ENCODE data around the gene ZNF773. TPM values are rescaled to one million over a fixed set of nuclear protein-coding genes. Genes with fewer than 3 reads are reported as not detected.
"Not testable (repeated sequence)": the region's sequence is repeated elsewhere in the genome, so short reads cannot be mapped to it uniquely, and the experiment has no call there.

ZNF773 gene
- total RNA-seq, 1 donor: 30.0 TPM

GRCh38 chr19:57506163-57506562 is 6.4 kb downstream of the ZNF773 start:
- H3K79me2 ChIP-seq (ENCODE audit: insufficient read depth, low read length): peaks cover 31% of the 10 kb centered on the region
- DNase-seq (ENCODE audit: insufficient read length, low spot score, missing footprints): no peak
- no peaks in the 10 kb centered on the region for H3K27me3 ChIP-seq (ENCODE audit: insufficient read depth, low read length)
- no peak overlapping the region for H3K4me3 ChIP-seq (ENCODE audit: insufficient read depth, low read length)
- TF ChIP-seq CTCF (IDR thresholded peaks at IDR 0.05; ENCODE audit: extremely low read depth, low read depth, low read length): no peak
- peaks cover 51% of the 10 kb centered on the region for H3K36me3 ChIP-seq (ENCODE audit: insufficient read depth, low read length)
- H3K4me1 ChIP-seq (ENCODE audit: insufficient read depth, low read length): no peaks in the 10 kb centered on the region
- peaks cover 11% of the 10 kb centered on the region for H3K9me3 ChIP-seq (ENCODE audit: low read depth, low read length)
- no peak overlapping the region for H3K27ac ChIP-seq (ENCODE audit: low read depth, low read length)
- peaks cover 4% of the 10 kb centered on the region for H4K20me1 ChIP-seq (ENCODE audit: insufficient read depth, low read length)
- no peak overlapping the region for H3K4me2 ChIP-seq (ENCODE audit: insufficient read depth, low read length)
- H2AFZ ChIP-seq (ENCODE audit: low read length): no peak overlapping the region

- no peak overlapping the region for H3K27ac ChIP-seq (ENCODE audit: low read depth, low read length)
- H3K4me3 ChIP-seq (ENCODE audit: insufficient read depth, low read length): no peak overlapping the region
- H3K27me3 ChIP-seq (ENCODE audit: insufficient read depth, low read length): no peaks in the 10 kb centered on the region
- no peaks in the 10 kb centered on the region for H3K79me2 ChIP-seq (ENCODE audit: insufficient read depth, low read length)
- no peak for TF ChIP-seq CTCF (IDR thresholded peaks at IDR 0.05; ENCODE audit: extremely low read depth, low read depth, low read length)
- peaks cover 20% of the 10 kb centered on the region for H3K9me3 ChIP-seq (ENCODE audit: low read depth, low read length)
- peaks cover 31% of the 10 kb centered on the region for H3K36me3 ChIP-seq (ENCODE audit: insufficient read depth, low read length)
- DNase-seq (ENCODE audit: insufficient read length, low spot score, missing footprints): no peak
- no peaks in the 10 kb centered on the region for H3K4me1 ChIP-seq (ENCODE audit: insufficient read depth, low read length)
- H3K4me2 ChIP-seq (ENCODE audit: insufficient read depth, low read length): no peak overlapping the region
- H2AFZ ChIP-seq (ENCODE audit: low read length): no peak overlapping the region
- no peaks in the 10 kb centered on the region for H4K20me1 ChIP-seq (ENCODE audit: insufficient read depth, low read length)
These were observed 11.7 kb downstream of the ZNF773 start for GRCh38 chr19:57511484-57511883.

- no peaks in the 10 kb centered on the region for H3K27me3 ChIP-seq (ENCODE audit: insufficient read depth, low read length)
- no peak overlapping the region for H3K27ac ChIP-seq (ENCODE audit: low read depth, low read length)
- no peak overlapping the region for H3K4me3 ChIP-seq (ENCODE audit: insufficient read depth, low read length)
- no peaks in the 10 kb centered on the region for H3K79me2 ChIP-seq (ENCODE audit: insufficient read depth, low read length)
- peaks cover 14% of the 10 kb centered on the region for H3K9me3 ChIP-seq (ENCODE audit: low read depth, low read length)
- no peaks in the 10 kb centered on the region for H4K20me1 ChIP-seq (ENCODE audit: insufficient read depth, low read length)
- no peak for TF ChIP-seq CTCF (IDR thresholded peaks at IDR 0.05; ENCODE audit: extremely low read depth, low read depth, low read length)
- no peak overlapping the region for H3K4me2 ChIP-seq (ENCODE audit: insufficient read depth, low read length)
- DNase-seq (ENCODE audit: insufficient read length, low spot score, missing footprints): no peak
- H2AFZ ChIP-seq (ENCODE audit: low read length): no peak overlapping the region
- H3K4me1 ChIP-seq (ENCODE audit: insufficient read depth, low read length): no peaks in the 10 kb centered on the region
- H3K36me3 ChIP-seq (ENCODE audit: insufficient read depth, low read length): peaks cover 22% of the 10 kb centered on the region
These were observed 13.1 kb downstream of the ZNF773 start for GRCh38 chr19:57512845-57513244.

DNA sequence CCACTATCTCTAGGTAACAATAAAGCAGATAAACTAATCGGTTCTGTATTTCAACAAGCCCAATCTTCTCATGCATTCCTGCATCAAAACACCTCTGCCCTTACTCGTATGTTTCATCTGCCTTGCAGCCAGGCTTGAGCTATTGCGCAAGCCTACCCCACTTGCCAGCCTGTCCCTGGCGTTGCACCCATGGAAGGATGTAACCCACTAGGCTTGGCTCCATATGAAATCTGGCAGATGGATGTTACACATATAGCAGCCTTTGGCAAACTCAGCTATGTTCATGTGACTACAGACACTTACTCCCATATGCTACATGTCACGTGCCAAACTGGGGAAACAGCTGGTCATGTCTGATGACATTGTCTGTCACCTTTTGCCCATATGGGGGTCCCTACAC is 15.5 kb downstream of the ZNF773 start:
- no peak for DNase-seq (ENCODE audit: insufficient read length, low spot score, missing footprints)
- no peak for TF ChIP-seq CTCF (IDR thresholded peaks at IDR 0.05; ENCODE audit: extremely low read depth, low read depth, low read length)
- H3K4me3 ChIP-seq (ENCODE audit: insufficient read depth, low read length): no peak overlapping the region
- peaks cover 14% of the 10 kb centered on the region for H3K9me3 ChIP-seq (ENCODE audit: low read depth, low read length)
- H3K4me2 ChIP-seq (ENCODE audit: insufficient read depth, low read length): no peak overlapping the region
- H3K27me3 ChIP-seq (ENCODE audit: insufficient read depth, low read length): no peaks in the 10 kb centered on the region
- no peaks in the 10 kb centered on the region for H4K20me1 ChIP-seq (ENCODE audit: insufficient read depth, low read length)
- H2AFZ ChIP-seq (ENCODE audit: low read length): no peak overlapping the region
- H3K27ac ChIP-seq (ENCODE audit: low read depth, low read length): no peak overlapping the region
- no peaks in the 10 kb centered on the region for H3K79me2 ChIP-seq (ENCODE audit: insufficient read depth, low read length)
- peaks cover 11% of the 10 kb centered on the region for H3K36me3 ChIP-seq (ENCODE audit: insufficient read depth, low read length)
- no peaks in the 10 kb centered on the region for H3K4me1 ChIP-seq (ENCODE audit: insufficient read depth, low read length)

GRCh38 chr19:57518021-57518420 is 18.3 kb downstream of the ZNF773 start:
- not testable (repeated sequence) for H3K79me2 ChIP-seq (ENCODE audit: insufficient read depth, low read length); H3K4me1 ChIP-seq (ENCODE audit: insufficient read depth, low read length); H3K27me3 ChIP-seq (ENCODE audit: insufficient read depth, low read length); H3K27ac ChIP-seq (ENCODE audit: low read depth, low read length); DNase-seq (ENCODE audit: insufficient read length, low spot score, missing footprints); H3K36me3 ChIP-seq (ENCODE audit: insufficient read depth, low read length); H4K20me1 ChIP-seq (ENCODE audit: insufficient read depth, low read length); H3K4me3 ChIP-seq (ENCODE audit: insufficient read depth, low read length); H2AFZ ChIP-seq (ENCODE audit: low read length); H3K4me2 ChIP-seq (ENCODE audit: insufficient read depth, low read length); H3K9me3 ChIP-seq (ENCODE audit: low read depth, low read length)
